CD4-positive, alpha-beta T cell (primary cell): ENCODE results near the gene GLB1L3. TPM values are rescaled to one million over a fixed set of nuclear protein-coding genes. Genes with fewer than 3 reads are reported as not detected.

Experiments
- ATAC-seq: fragments of 200-7000 bp; cut with Tn5 transposase; one replicate; pipeline ENCODE4 v1.10.0; 2022; ENCODE audit warnings: mild to moderate bottlenecking; ENCODE audit not compliant: poor library complexity
- CTCF ChIA-PET: fragments of 350-600 bp; sonication (Branson Sonifier 250); formaldehyde crosslinking; loops from one replicate; lab custom pipeline; 2021; ENCODE audit warnings: antibody characterized with exemption, inconsistent platforms; lab: Charles Lee
- POLR2A ChIA-PET: fragments of 350-600 bp; sonication (Branson Sonifier 250); formaldehyde crosslinking; loops from one replicate; lab custom pipeline; 2021; ENCODE audit warnings: antibody characterized with exemption, inconsistent platforms; lab: Charles Lee
- DNase-seq, 14 experiments: peaks; one replicate each; pipeline ENCODE4 v3.0.0-alpha.2; 2013 to 2020; ENCODE audit warnings: mixed read lengths in 2 of 14
- H3K27ac ChIP-seq, 2 donors: one replicate each; pipeline versions ENCODE4 v1.5.1 to v1.7.0; 2013; ENCODE audit warnings: low read length in 2 of 2, low read depth in 1 of 2, mild to moderate bottlenecking in 1 of 2
- H3K27me3 ChIP-seq, 2 experiments: 1 replicate in 1 of 2; 2 replicates in 1 of 2; pipeline versions ENCODE4 v1.6.1 to v1.7.0; 2013; ENCODE audit warnings: low read length in 2 of 2, control low read depth in 1 of 2, mild to moderate bottlenecking in 1 of 2, moderate library complexity in 1 of 2; ENCODE audit not compliant: insufficient read depth in 2 of 2, control insufficient read depth in 1 of 2
- H3K36me3 ChIP-seq: one replicate; pipeline ENCODE4 v1.6.1; 2013; ENCODE audit warnings: low read length, control low read depth; ENCODE audit not compliant: insufficient read depth
- H3K4me1 ChIP-seq: one replicate; pipeline ENCODE4 v1.6.1; 2013; ENCODE audit warnings: low read length, control low read depth; ENCODE audit not compliant: insufficient read depth
- H3K4me3 ChIP-seq: one replicate; pipeline ENCODE4 v1.5.1; 2013; ENCODE audit warnings: mild to moderate bottlenecking, low read length, moderate library complexity
- H3K9me3 ChIP-seq, 2 experiments: 1 replicate in 1 of 2; 2 replicates in 1 of 2; pipeline versions ENCODE4 v1.6.1 to v1.7.0; 2013; ENCODE audit warnings: low read length in 2 of 2, mild to moderate bottlenecking in 2 of 2, control low read depth in 1 of 2, moderate library complexity in 1 of 2; ENCODE audit not compliant: control insufficient read depth in 1 of 2, insufficient read depth in 1 of 2
- H3K27ac Mint-ChIP-seq: one replicate; pipeline ENCODE4 v1.8.0; 2020; ENCODE audit warnings: mixed read lengths
- H3K27me3 Mint-ChIP-seq: one replicate; pipeline ENCODE4 v1.8.0; 2021; ENCODE audit warnings: mixed read lengths
- H3K36me3 Mint-ChIP-seq: one replicate; pipeline ENCODE4 v1.8.0; 2021; ENCODE audit warnings: low read depth, mixed read lengths
- H3K4me1 Mint-ChIP-seq: one replicate; pipeline ENCODE4 v1.8.0; 2021; ENCODE audit warnings: low read depth, mixed read lengths
- H3K4me3 Mint-ChIP-seq: one replicate; pipeline ENCODE4 v1.8.0; 2020; ENCODE audit warnings: mild to moderate bottlenecking, mixed read lengths
- H3K9me3 Mint-ChIP-seq: one replicate; pipeline ENCODE4 v1.8.0; 2020; ENCODE audit warnings: mixed read lengths
- CTCF ChIP-seq: fragments of 200-600 bp; IDR thresholded peaks from one replicate; pipeline ENCODE4 v1.8.0; 2022; ENCODE audit warnings: antibody characterized with exemption, mild to moderate bottlenecking
- intact Hi-C, 2 experiments: fragments of 100-400 bp; cut with DNase I in 1 of 2; cut with micrococcal nuclease in 1 of 2; formaldehyde crosslinking; loops; one replicate each; pipeline versions ENCODE4 v1.15.1 to v1.9.0; 2023 to 2025; cut with DNase I, micrococcal nuclease
- total RNA-seq, 174 experiments: library from RNA in 2 of 174; stranded (reverse) in 2 of 174; gene quantifications; one replicate each; pipeline ENCODE4 v1.2.3 and lab custom pipeline; 2021 to 2026

GLB1L3 gene
- total RNA-seq, 2 experiments from 2014 or later: 1.3 to 1.5 TPM

- Mint-ChIP-seq H3K4me1 (peaks cover 39% of the 10 kb centered on the region), H3K4me3 (peak overlapping the region; percentile 32), H3K27me3 (no peaks in the 10 kb centered on the region), H3K36me3 (peaks cover 72% of the 10 kb centered on the region), H3K27ac (no peak overlapping the region), H3K9me3 (no peaks in the 10 kb centered on the region)
- intact Hi-C loops: loop anchor here in 1 of 2 experiments (10.0 kb wide), 1 partner anchor 186 kb away; the partner anchor contains the start of gene JAM3
- no peak for TF ChIP-seq CTCF
- peaks cover 54% of the 10 kb centered on the region for H3K36me3 ChIP-seq
- ATAC-seq: no peak
- DNase-seq: no peak
- ChIA-PET CTCF (interaction anchor here (0.8 kb wide), 1 partner anchor 25 kb away, joined by 3 read pairs; no protein-coding TSS in a partner anchor), POLR2A (interaction anchor here (1.1 to 6.6 kb wide), 3 partner anchors 24 to 26 kb away, joined by 3 to 94 read pairs (median 44); partner anchors contain the start of genes GLB1L3, NCAPD3 and VPS26B)
- H3K27me3 ChIP-seq: no peaks in the 10 kb centered on the region
- no peak overlapping the region for H3K4me3 ChIP-seq
- H3K4me1 ChIP-seq: peaks cover 19% of the 10 kb centered on the region
- H3K27ac ChIP-seq: no peak overlapping the region
- H3K9me3 ChIP-seq: no peaks in the 10 kb centered on the region
Observed at GRCh38 chr11:134250675-134251074, 25.5 kb upstream of the GLB1L3 start.

- H3K4me1 ChIP-seq: peaks cover 19% of the 10 kb centered on the region
- peak overlapping the region; percentile 84 for H3K4me3 ChIP-seq
- peak overlapping the region; percentile 69 for H3K27ac Mint-ChIP-seq
- ChIA-PET CTCF (interaction anchor here (1.0 to 2.6 kb wide), 6 partner anchors 10 to 45 kb away, joined by 3 to 18 read pairs (median 4); partner anchors contain the start of genes GLB1L3, NCAPD3 and VPS26B), POLR2A (interaction anchor here (1.0 to 6.6 kb wide), 4 partner anchors 11 to 28 kb away, joined by 3 to 94 read pairs (median 24); partner anchors contain the start of genes GLB1L3, NCAPD3 and VPS26B)
- DNase-seq (peak in 5 of 14 experiments; percentile 7 to 27 (median 13)), ATAC-seq (peak; percentile 12)
- peaks cover 64% of the 10 kb centered on the region for H3K36me3 Mint-ChIP-seq
- intact Hi-C loops: loop anchor here (1.0 to 10.0 kb wide), 6 partner anchors 24 to 188 kb away; partner anchors contain the start of genes VPS26B (in 2 of the 2), GLB1L3 (in 1 of the 2) and JAM3 (in 1 of the 2)
- H3K27me3 ChIP-seq: no peaks in the 10 kb centered on the region
- peak overlapping the region in 1 of 2 donors; percentile 51 for H3K27ac ChIP-seq
- peak overlapping the region; percentile 94 for H3K4me3 Mint-ChIP-seq
- no peaks in the 10 kb centered on the region for H3K9me3 ChIP-seq
- peaks cover 36% of the 10 kb centered on the region for H3K36me3 ChIP-seq
- H3K27me3 Mint-ChIP-seq: no peaks in the 10 kb centered on the region
- TF ChIP-seq CTCF: no peak
- H3K9me3 Mint-ChIP-seq: no peaks in the 10 kb centered on the region
- H3K4me1 Mint-ChIP-seq: peaks cover 40% of the 10 kb centered on the region
Observed at GRCh38 chr11:134252346-134253187, 23.6 kb upstream of the GLB1L3 start.

GRCh38 chr11:134253188-134253993 lies 22.8 kb upstream of the GLB1L3 start, which contains the start of the genes ACAD8 and THYN1:
TSS of gene ACAD8 (plus strand) at chr11:134253568. CDS start at chr11:134253601, 33 bp downstream.
TSS of gene THYN1 (minus strand) at chr11:134253352. CDS start at chr11:134252882, 470 bp downstream.
- peak; percentile 99 for ATAC-seq
- Mint-ChIP-seq H3K4me1 (peaks cover 40% of the 10 kb centered on the region), H3K9me3 (no peaks in the 10 kb centered on the region), H3K4me3 (peak within 1 kb of the TSS; percentile 94), H3K27ac (peak within 1 kb of the TSS; percentile 69), H3K27me3 (no peaks in the 10 kb centered on the region), H3K36me3 (peaks cover 60% of the 10 kb centered on the region)
- intact Hi-C loops: loop anchor here (1.0 to 10.0 kb wide), 5 partner anchors 23 to 189 kb away; partner anchors contain the start of genes VPS26B (in 2 of the 2), GLB1L3 (in 1 of the 2) and JAM3 (in 1 of the 2)
- Histone ChIP-seq H3K36me3 (peaks cover 33% of the 10 kb centered on the region), H3K27ac (peak within 1 kb of the TSS in 1 of 2 donors; percentile 51), H3K27me3 (no peaks in the 10 kb centered on the region), H3K4me3 (peak within 1 kb of the TSS; percentile 84), H3K9me3 (no peaks in the 10 kb centered on the region), H3K4me1 (peaks cover 19% of the 10 kb centered on the region)
- DNase-seq: peak; percentile 90 to 98 (median 94)
- POLR2A ChIA-PET: interaction anchor here (0.7 to 6.6 kb wide), 7 partner anchors 9 to 28 kb away, joined by 3 to 94 read pairs (median 4); partner anchors contain the start of genes GLB1L3, NCAPD3 and VPS26B
- CTCF ChIA-PET: interaction anchor here (1.0 to 2.6 kb wide), 4 partner anchors 9 to 46 kb away, joined by 3 to 18 read pairs (median 6); partner anchors contain the start of genes GLB1L3, NCAPD3 and VPS26B
- peak; percentile 36 for TF ChIP-seq CTCF
